GM18498 (cell line): ENCODE results near the gene TERB1.

Experiments
- ATAC-seq: cut with Tn5 transposase; IDR thresholded peaks from one replicate; pipeline ENCODE4 v1.9.1; 2021; ENCODE audit warnings: mild to moderate bottlenecking, moderate library complexity; ENCODE audit not compliant: unreplicated experiment

Gene TERB1, protein sequence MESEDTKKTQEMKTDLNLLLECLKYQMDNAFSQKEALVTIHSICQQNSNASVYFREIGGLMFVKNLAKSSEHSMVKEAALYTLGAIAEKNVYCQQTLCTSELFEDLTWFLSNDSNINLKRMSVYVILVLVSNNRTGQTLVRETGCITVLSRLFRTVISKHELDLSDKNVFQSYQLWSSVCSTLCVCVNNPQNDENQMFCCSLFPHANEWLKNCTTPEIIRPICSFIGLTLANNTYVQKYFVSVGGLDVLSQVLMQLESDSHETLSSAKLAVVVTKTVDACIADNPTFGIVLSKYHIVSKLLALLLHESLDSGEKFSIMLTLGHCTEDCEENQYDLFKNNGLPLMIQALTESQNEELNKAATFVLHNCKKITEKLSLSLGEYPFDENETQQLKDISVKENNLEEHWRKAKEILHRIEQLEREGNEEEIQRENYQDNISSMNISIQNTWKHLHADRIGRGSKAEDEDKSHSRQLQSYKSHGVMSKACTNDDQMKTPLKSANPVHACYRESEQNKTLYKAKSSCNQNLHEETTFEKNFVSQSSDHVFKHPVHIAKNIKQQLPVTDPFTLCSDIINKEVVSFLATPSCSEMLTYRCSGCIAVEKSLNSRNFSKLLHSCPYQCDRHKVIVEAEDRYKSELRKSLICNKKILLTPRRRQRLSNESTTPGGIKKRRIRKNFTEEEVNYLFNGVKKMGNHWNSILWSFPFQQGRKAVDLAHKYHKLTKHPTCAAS

GRCh38 chr16:66801320-66802105 is at the start of gene TERB1:
Gene TERB1, minus strand, starts transcription at chr16:66801584. Its CDS starts 4,786 bp downstream, at chr16:66796798.
- ATAC-seq = no peak

- ATAC-seq = no peak
Observed at GRCh38 chr16:66850115-66850815, 48.9 kb upstream of the TERB1 start.

GRCh38 chr16:66849549-66849948 is 48.2 kb upstream of the TERB1 start:
- no peak for ATAC-seq

- no peak for ATAC-seq
Observed at GRCh38 chr16:66849021-66849420, 47.6 kb upstream of the TERB1 start.

- ATAC-seq = no peak
Observed at GRCh38 chr16:66848172-66848571, 46.8 kb upstream of the TERB1 start.

DNA sequence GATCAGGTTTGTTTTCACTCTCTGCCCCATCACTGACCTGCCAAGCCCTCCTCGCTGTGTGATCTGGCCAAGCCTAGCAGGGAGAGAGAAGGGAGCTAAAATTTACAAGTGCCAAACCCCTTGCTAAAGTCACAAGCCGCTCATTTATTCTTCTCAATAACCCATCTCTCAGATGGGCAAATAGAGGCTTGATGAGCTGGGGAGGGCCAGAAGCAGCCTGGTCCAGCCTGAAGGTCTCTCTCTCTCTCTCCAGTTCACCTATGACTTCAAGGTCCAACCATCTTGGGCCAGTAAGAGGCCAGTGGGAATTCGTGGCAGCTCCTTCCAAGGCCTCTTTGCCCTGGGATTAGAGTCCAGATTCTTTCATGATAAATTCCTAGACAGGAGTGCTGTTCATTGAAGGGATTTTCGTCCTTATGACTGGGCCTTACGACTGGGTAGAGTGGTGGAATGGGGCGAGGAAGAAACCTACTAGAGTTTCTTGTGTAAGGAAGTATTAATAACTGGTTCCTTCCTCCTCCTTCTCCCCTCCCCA is 46.2 kb upstream of the TERB1 start:
- no peak for ATAC-seq

GRCh38 chr16:66846831-66847230 is 45.4 kb upstream of the TERB1 start:
- no peak for ATAC-seq

- no peak for ATAC-seq
Observed at GRCh38 chr16:66846266-66846665, 44.9 kb upstream of the TERB1 start.

- ATAC-seq = no peak
Observed at GRCh38 chr16:66845791-66846221, 44.4 kb upstream of the TERB1 start.

GRCh38 chr16:66845080-66845410 is 43.7 kb upstream of the TERB1 start:
- ATAC-seq = no peak

- no peak for ATAC-seq
Observed at GRCh38 chr16:66844342-66845079, 43.1 kb upstream of the TERB1 start, which contains the start of gene CA7. Gene CA7, plus strand, starts transcription at chr16:66844414. Its CDS starts 74 bp downstream, at chr16:66844488.

DNA sequence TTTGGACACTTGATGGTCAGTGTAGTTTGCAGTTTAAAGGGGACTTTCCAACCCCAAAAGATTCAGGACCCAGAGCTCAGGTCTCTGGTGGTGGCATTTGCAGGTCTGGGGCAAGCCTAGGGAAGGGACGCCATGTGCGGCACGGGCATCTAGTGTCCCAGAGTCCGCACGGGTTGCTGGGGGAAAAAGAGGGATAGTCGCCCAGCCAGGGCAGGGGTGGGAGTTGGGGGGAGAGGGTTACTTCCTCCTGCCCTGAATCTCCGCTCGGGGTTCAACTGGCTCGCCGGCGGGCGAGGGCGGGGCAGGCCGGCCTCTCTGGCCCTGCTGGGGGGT is 42.6 kb upstream of the TERB1 start:
- no peak for ATAC-seq

DNA sequence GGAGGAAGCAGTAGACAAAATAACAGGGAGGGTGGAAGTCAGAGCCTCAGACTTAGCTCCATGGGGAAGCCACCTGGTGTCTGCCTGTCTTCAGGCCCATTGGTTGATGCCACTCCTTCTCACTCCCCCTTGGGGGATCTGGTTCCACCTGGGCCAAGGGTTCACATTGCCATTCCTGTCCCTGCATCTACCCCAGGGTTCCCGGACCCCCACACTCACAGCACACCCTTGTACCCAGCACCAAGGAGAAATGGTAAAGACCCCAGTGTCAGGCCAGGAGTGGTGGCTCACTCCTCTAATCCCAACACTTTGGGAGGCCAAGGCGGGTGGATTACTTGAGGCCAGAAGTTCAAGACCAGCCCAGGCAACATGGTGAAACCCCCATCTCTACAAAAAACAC is 41.8 kb upstream of the TERB1 start:
- no peak for ATAC-seq

GRCh38 chr16:66842765-66843164 is 41.4 kb upstream of the TERB1 start:
- ATAC-seq = no peak

- no peak for ATAC-seq
Observed at GRCh38 chr16:66841366-66841765, 40.0 kb upstream of the TERB1 start.

GRCh38 chr16:66840883-66841282 is 39.5 kb upstream of the TERB1 start:
- no peak for ATAC-seq

- no peak for ATAC-seq
Observed at GRCh38 chr16:66834746-66835145, 33.4 kb upstream of the TERB1 start.

GRCh38 chr16:66832661-66833305 is 31.4 kb upstream of the TERB1 start:
- ATAC-seq = no peak

DNA sequence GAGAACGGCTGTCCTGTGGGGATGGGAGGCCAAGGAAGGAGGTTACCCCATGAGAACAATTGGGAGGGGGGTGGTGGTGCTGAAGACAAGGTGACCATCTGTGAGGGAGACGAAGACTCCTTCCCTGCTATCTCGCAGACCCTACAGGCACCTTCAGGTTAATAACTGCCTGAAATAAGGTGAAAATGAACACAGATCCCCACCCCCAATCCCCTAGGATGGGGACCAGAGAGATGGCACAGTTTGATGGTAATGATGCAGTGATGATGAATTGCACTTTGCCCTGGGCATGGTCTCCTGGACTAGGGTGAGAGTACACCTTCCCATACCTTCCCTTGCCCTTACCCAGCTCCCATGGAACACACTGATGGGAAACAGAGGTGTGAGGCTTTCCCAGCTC is 30.8 kb upstream of the TERB1 start:
- no peak for ATAC-seq
